Neural progenitor cell (in vitro differentiated cells): ENCODE results near the gene PRKCA.

Experiments
- EZH2 ChIP-seq: fragments of 200-600 bp; sonication (generic); IDR thresholded peaks from 2 replicates; pipeline ENCODE4 v1.6.1; 2017; ENCODE audit warnings: antibody characterized with exemption, mild to moderate bottlenecking, moderate library complexity
- TF ChIP-seq, protein P1 (sequence below): fragments of 200-600 bp; sonication (generic); IDR thresholded peaks from 2 replicates; pipeline ENCODE4 v1.5.1; 2017; ENCODE audit warnings: antibody characterized with exemption, mild to moderate bottlenecking

DNA sequence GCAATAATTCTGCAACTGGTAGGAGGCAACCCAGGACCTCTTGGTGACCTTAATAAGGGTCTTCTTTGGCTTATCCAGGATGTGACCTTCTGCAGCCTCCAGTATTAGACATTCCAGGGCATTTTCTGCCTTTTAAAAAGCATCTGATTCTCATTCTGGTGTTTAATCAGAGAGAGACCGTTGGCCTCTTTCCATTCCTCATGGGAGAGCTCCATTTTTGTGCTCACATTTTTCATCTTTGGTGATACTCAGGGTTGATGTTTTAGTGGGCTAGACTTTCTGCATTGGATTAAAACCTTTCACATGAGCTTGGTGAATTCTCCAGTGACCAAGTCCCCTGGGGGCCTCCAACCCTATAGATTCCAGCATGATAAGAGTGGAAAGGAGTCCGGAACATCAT lies 382.3 kb downstream of the PRKCA start:
- TF ChIP-seq, protein P1, sequence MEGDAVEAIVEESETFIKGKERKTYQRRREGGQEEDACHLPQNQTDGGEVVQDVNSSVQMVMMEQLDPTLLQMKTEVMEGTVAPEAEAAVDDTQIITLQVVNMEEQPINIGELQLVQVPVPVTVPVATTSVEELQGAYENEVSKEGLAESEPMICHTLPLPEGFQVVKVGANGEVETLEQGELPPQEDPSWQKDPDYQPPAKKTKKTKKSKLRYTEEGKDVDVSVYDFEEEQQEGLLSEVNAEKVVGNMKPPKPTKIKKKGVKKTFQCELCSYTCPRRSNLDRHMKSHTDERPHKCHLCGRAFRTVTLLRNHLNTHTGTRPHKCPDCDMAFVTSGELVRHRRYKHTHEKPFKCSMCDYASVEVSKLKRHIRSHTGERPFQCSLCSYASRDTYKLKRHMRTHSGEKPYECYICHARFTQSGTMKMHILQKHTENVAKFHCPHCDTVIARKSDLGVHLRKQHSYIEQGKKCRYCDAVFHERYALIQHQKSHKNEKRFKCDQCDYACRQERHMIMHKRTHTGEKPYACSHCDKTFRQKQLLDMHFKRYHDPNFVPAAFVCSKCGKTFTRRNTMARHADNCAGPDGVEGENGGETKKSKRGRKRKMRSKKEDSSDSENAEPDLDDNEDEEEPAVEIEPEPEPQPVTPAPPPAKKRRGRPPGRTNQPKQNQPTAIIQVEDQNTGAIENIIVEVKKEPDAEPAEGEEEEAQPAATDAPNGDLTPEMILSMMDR, result no peak
- no peak for TF ChIP-seq EZH2
